ENCODE measurements around the gene NINJ1.

Gene NINJ1

GRCh38 chr9:93111371-93112115 lies 22.5 kb downstream of the NINJ1 start:
- Histone ChIP-seq H4K8ac (ENCODE audit: low read length) (no peak overlapping the region), H3K4me1 (ENCODE audit: control insufficient read depth, insufficient read depth, low read depth, low read length) (peaks cover 47% of the 10 kb centered on the region), H3K4me2 (ENCODE audit: low read length, poor library complexity, severe bottlenecking) (no peak overlapping the region), H2AK5ac (ENCODE audit: low read length, severe bottlenecking) (peak overlapping the region; percentile 41), H3K27me3 (ENCODE audit: control insufficient read depth in 1 of 2, insufficient read depth in 1 of 2, low read length in 2 of 2) (no peaks in the 10 kb centered on the region), H3K4me3 (ENCODE audit: insufficient read depth in 1 of 2, low read depth in 1 of 2, low read length in 2 of 2) (no peak overlapping the region), H4K91ac (ENCODE audit: low read length) (no peak overlapping the region), H3K9me3 (ENCODE audit: control insufficient read depth, low read length) (no peaks in the 10 kb centered on the region), H3K9ac (ENCODE audit: low read length) (no peak overlapping the region), H3K36me3 (ENCODE audit: control insufficient read depth in 1 of 2, insufficient read depth in 2 of 2, low read depth in 1 of 2, low read length in 2 of 2) (peaks cover 65 to 73% of the 10 kb centered on the region in 2 experiments), H2BK12ac (ENCODE audit: low read length in 2 of 2) (no peak overlapping the region), H3K18ac (ENCODE audit: low read depth in 1 of 2, low read length in 2 of 2) (no peak overlapping the region), H3K14ac (ENCODE audit: low read length in 2 of 2) (no peak overlapping the region), H3K23ac (ENCODE audit: low read length in 2 of 2) (no peak overlapping the region), H3K27ac (ENCODE audit: low read length, poor library complexity, severe bottlenecking) (peak overlapping the region; percentile 54), H2BK120ac (ENCODE audit: low read depth, low read length) (no peak overlapping the region), H3K4ac (ENCODE audit: low read depth in 1 of 2, low read length in 2 of 2) (no peak overlapping the region), H2BK15ac (ENCODE audit: low read depth, poor library complexity, severe bottlenecking) (no peak overlapping the region), H2AFZ (ENCODE audit: low read depth, low read length) (no peak overlapping the region), H3K79me1 (replicated peaks; ENCODE audit: low read length, poor library complexity, severe bottlenecking) (peaks cover 45% of the 10 kb centered on the region), H2BK5ac (ENCODE audit: low read depth, low read length, poor library complexity, severe bottlenecking) (no peak overlapping the region)
- DNase-seq: no peak
- 94% methylated on average over 16 of the region's 18 CpGs for WGBS

GRCh38 chr9:93111001-93111370 lies 23.1 kb downstream of the NINJ1 start:
- Histone ChIP-seq H3K4ac (ENCODE audit: low read depth in 1 of 2, low read length in 2 of 2) (no peak overlapping the region), H2BK15ac (ENCODE audit: low read depth, poor library complexity, severe bottlenecking) (no peak overlapping the region), H3K4me2 (ENCODE audit: low read length, poor library complexity, severe bottlenecking) (no peak overlapping the region), H3K18ac (ENCODE audit: low read depth in 1 of 2, low read length in 2 of 2) (no peak overlapping the region), H3K79me1 (replicated peaks; ENCODE audit: low read length, poor library complexity, severe bottlenecking) (peaks cover 45% of the 10 kb centered on the region), H2AK5ac (ENCODE audit: low read length, severe bottlenecking) (peak overlapping the region; percentile 41), H2BK5ac (ENCODE audit: low read depth, low read length, poor library complexity, severe bottlenecking) (no peak overlapping the region), H4K91ac (ENCODE audit: low read length) (no peak overlapping the region), H3K36me3 (ENCODE audit: control insufficient read depth in 1 of 2, insufficient read depth in 2 of 2, low read depth in 1 of 2, low read length in 2 of 2) (peaks cover 65 to 73% of the 10 kb centered on the region in 2 experiments), H3K9me3 (ENCODE audit: control insufficient read depth, low read length) (no peaks in the 10 kb centered on the region), H3K27me3 (ENCODE audit: control insufficient read depth in 1 of 2, insufficient read depth in 1 of 2, low read length in 2 of 2) (no peaks in the 10 kb centered on the region), H2BK120ac (ENCODE audit: low read depth, low read length) (no peak overlapping the region), H2BK12ac (ENCODE audit: low read length in 2 of 2) (no peak overlapping the region), H3K4me1 (ENCODE audit: control insufficient read depth, insufficient read depth, low read depth, low read length) (peaks cover 41% of the 10 kb centered on the region), H3K14ac (ENCODE audit: low read length in 2 of 2) (no peak overlapping the region), H3K4me3 (ENCODE audit: insufficient read depth in 1 of 2, low read depth in 1 of 2, low read length in 2 of 2) (no peak overlapping the region), H4K8ac (ENCODE audit: low read length) (no peak overlapping the region), H3K23ac (ENCODE audit: low read length in 2 of 2) (no peak overlapping the region), H3K9ac (ENCODE audit: low read length) (no peak overlapping the region), H3K27ac (ENCODE audit: low read length, poor library complexity, severe bottlenecking) (no peak overlapping the region), H2AFZ (ENCODE audit: low read depth, low read length) (no peak overlapping the region)
- no peak for DNase-seq
- 96% methylated on average over 11 of the region's 11 CpGs for WGBS

GRCh38 chr9:93110311-93110855 lies 23.7 kb downstream of the NINJ1 start:
- Histone ChIP-seq H3K4me1 (ENCODE audit: control insufficient read depth, insufficient read depth, low read depth, low read length) (peaks cover 41% of the 10 kb centered on the region), H3K23ac (ENCODE audit: low read length in 2 of 2) (no peak overlapping the region), H2BK5ac (ENCODE audit: low read depth, low read length, poor library complexity, severe bottlenecking) (no peak overlapping the region), H3K9me3 (ENCODE audit: control insufficient read depth, low read length) (no peaks in the 10 kb centered on the region), H2AK5ac (ENCODE audit: low read length, severe bottlenecking) (no peak overlapping the region), H3K27ac (ENCODE audit: low read length, poor library complexity, severe bottlenecking) (no peak overlapping the region), H3K4me3 (ENCODE audit: insufficient read depth in 1 of 2, low read depth in 1 of 2, low read length in 2 of 2) (no peak overlapping the region), H3K14ac (ENCODE audit: low read length in 2 of 2) (no peak overlapping the region), H3K4ac (ENCODE audit: low read depth in 1 of 2, low read length in 2 of 2) (no peak overlapping the region), H3K4me2 (ENCODE audit: low read length, poor library complexity, severe bottlenecking) (no peak overlapping the region), H3K27me3 (ENCODE audit: control insufficient read depth in 1 of 2, insufficient read depth in 1 of 2, low read length in 2 of 2) (no peaks in the 10 kb centered on the region), H3K79me1 (replicated peaks; ENCODE audit: low read length, poor library complexity, severe bottlenecking) (peaks cover 45% of the 10 kb centered on the region), H2BK15ac (ENCODE audit: low read depth, poor library complexity, severe bottlenecking) (no peak overlapping the region), H2AFZ (ENCODE audit: low read depth, low read length) (no peak overlapping the region), H2BK120ac (ENCODE audit: low read depth, low read length) (no peak overlapping the region), H3K9ac (ENCODE audit: low read length) (no peak overlapping the region), H3K18ac (ENCODE audit: low read depth in 1 of 2, low read length in 2 of 2) (no peak overlapping the region), H4K8ac (ENCODE audit: low read length) (no peak overlapping the region), H2BK12ac (ENCODE audit: low read length in 2 of 2) (no peak overlapping the region), H3K36me3 (ENCODE audit: control insufficient read depth in 1 of 2, insufficient read depth in 2 of 2, low read depth in 1 of 2, low read length in 2 of 2) (peaks cover 65 to 73% of the 10 kb centered on the region in 2 experiments), H4K91ac (ENCODE audit: low read length) (no peak overlapping the region)
- 97% methylated on average over 14 of the region's 14 CpGs for WGBS
- DNase-seq: no peak

- no peak overlapping the region for H3K4ac ChIP-seq (ENCODE audit: low read depth in 1 of 2, low read length in 2 of 2)
- H3K18ac ChIP-seq (ENCODE audit: low read depth in 1 of 2, low read length in 2 of 2): no peak overlapping the region
- no peak for DNase-seq
- H2AK5ac ChIP-seq (ENCODE audit: low read length, severe bottlenecking): no peak overlapping the region
- H3K27me3 ChIP-seq (ENCODE audit: control insufficient read depth in 1 of 2, insufficient read depth in 1 of 2, low read length in 2 of 2): no peaks in the 10 kb centered on the region
- H2BK120ac ChIP-seq (ENCODE audit: low read depth, low read length): no peak overlapping the region
- H3K36me3 ChIP-seq (ENCODE audit: control insufficient read depth in 1 of 2, insufficient read depth in 2 of 2, low read depth in 1 of 2, low read length in 2 of 2): peaks cover 52 to 70% of the 10 kb centered on the region in 2 experiments
- H2AFZ ChIP-seq (ENCODE audit: low read depth, low read length): no peak overlapping the region
- H3K9ac ChIP-seq (ENCODE audit: low read length): no peak overlapping the region
- peaks cover 36% of the 10 kb centered on the region for H3K79me1 ChIP-seq (replicated peaks; ENCODE audit: low read length, poor library complexity, severe bottlenecking)
- H4K91ac ChIP-seq (ENCODE audit: low read length): no peak overlapping the region
- no peak overlapping the region for H2BK12ac ChIP-seq (ENCODE audit: low read length in 2 of 2)
- H3K9me3 ChIP-seq (ENCODE audit: control insufficient read depth, low read length): peaks cover 9% of the 10 kb centered on the region
- H3K27ac ChIP-seq (ENCODE audit: low read length, poor library complexity, severe bottlenecking): no peak overlapping the region
- H3K4me3 ChIP-seq (ENCODE audit: insufficient read depth in 1 of 2, low read depth in 1 of 2, low read length in 2 of 2): no peak overlapping the region
- H3K23ac ChIP-seq (ENCODE audit: low read length in 2 of 2): no peak overlapping the region
- no peak overlapping the region for H3K14ac ChIP-seq (ENCODE audit: low read length in 2 of 2)
- H2BK15ac ChIP-seq (ENCODE audit: low read depth, poor library complexity, severe bottlenecking): no peak overlapping the region
- WGBS: 92% methylated on average over 15 of the region's 15 CpGs
- H4K8ac ChIP-seq (ENCODE audit: low read length): no peak overlapping the region
- no peak overlapping the region for H3K4me2 ChIP-seq (ENCODE audit: low read length, poor library complexity, severe bottlenecking)
- H2BK5ac ChIP-seq (ENCODE audit: low read depth, low read length, poor library complexity, severe bottlenecking): no peak overlapping the region
- H3K4me1 ChIP-seq (ENCODE audit: control insufficient read depth, insufficient read depth, low read depth, low read length): peaks cover 35% of the 10 kb centered on the region
Observed at GRCh38 chr9:93108291-93109041, 25.6 kb downstream of the NINJ1 start.
